Measurements from ENCODE around the gene ZDHHC19. TPM values are rescaled to one million over a fixed set of nuclear protein-coding genes. Genes with fewer than 3 reads are reported as not detected.
A peak's percentile ranks its signal among the peaks of the same experiment; 100 is the strongest.
"Not testable (repeated sequence)": the region's sequence is repeated elsewhere in the genome, so short reads cannot be mapped to it uniquely, and the experiment has no call there.

Gene ZDHHC19
- total RNA-seq, 1 experiment from 2014 or later, result not detected

GRCh38 chr3:196179380-196180308 is 31.6 kb downstream of the ZDHHC19 start:
- DNase-seq (ENCODE audit: low read depth), result peak; percentile 94

GRCh38 chr3:196178993-196179379 is 32.2 kb downstream of the ZDHHC19 start:
- DNase-seq (ENCODE audit: low read depth), result no peak

GRCh38 chr3:196177967-196178366 is 33.2 kb downstream of the ZDHHC19 start:
- no peak for DNase-seq (ENCODE audit: low read depth)

GRCh38 chr3:196177567-196177966 is 33.6 kb downstream of the ZDHHC19 start:
- DNase-seq (ENCODE audit: low read depth), result no peak

GRCh38 chr3:196175722-196176121 is 35.5 kb downstream of the ZDHHC19 start:
- DNase-seq (ENCODE audit: low read depth), result no peak

GRCh38 chr3:196175116-196175625 is 36.0 kb downstream of the ZDHHC19 start:
- DNase-seq (ENCODE audit: low read depth), result no peak

- DNase-seq (ENCODE audit: low read depth), result peak; percentile 94
Measured at GRCh38 chr3:196174652-196175051, 36.5 kb downstream of the ZDHHC19 start.

GRCh38 chr3:196170296-196170695 is 40.9 kb downstream of the ZDHHC19 start:
- not testable (repeated sequence) for DNase-seq (ENCODE audit: low read depth)

GRCh38 chr3:196169836-196170240 is 41.4 kb downstream of the ZDHHC19 start:
- DNase-seq (ENCODE audit: low read depth), result no peak

- DNase-seq (ENCODE audit: low read depth), result no peak
Measured at GRCh38 chr3:196168808-196169391, 42.3 kb downstream of the ZDHHC19 start.

GRCh38 chr3:196166741-196167140 is 44.5 kb downstream of the ZDHHC19 start:
- DNase-seq (ENCODE audit: low read depth), result no peak

- DNase-seq (ENCODE audit: low read depth), result no peak
Measured at GRCh38 chr3:196165850-196166249, 45.4 kb downstream of the ZDHHC19 start.

- not testable (repeated sequence) for DNase-seq (ENCODE audit: low read depth)
Measured at GRCh38 chr3:196165006-196165575, 46.1 kb downstream of the ZDHHC19 start.

- no peak for DNase-seq (ENCODE audit: low read depth)
Measured at GRCh38 chr3:196164576-196164975, 46.6 kb downstream of the ZDHHC19 start.

GRCh38 chr3:196163666-196164493 is 47.3 kb downstream of the ZDHHC19 start:
- DNase-seq (ENCODE audit: low read depth), result no peak

GRCh38 chr3:196163212-196163611 is 48.0 kb downstream of the ZDHHC19 start:
- DNase-seq (ENCODE audit: low read depth), result no peak

- DNase-seq (ENCODE audit: low read depth), result no peak
Measured at GRCh38 chr3:196162679-196163078, 48.5 kb downstream of the ZDHHC19 start.

GRCh38 chr3:196159952-196160804 is 51.0 kb downstream of the ZDHHC19 start:
- DNase-seq (ENCODE audit: low read depth), result peak; percentile 74

GRCh38 chr3:196159526-196159925 is 51.7 kb downstream of the ZDHHC19 start:
- DNase-seq (ENCODE audit: low read depth), result no peak

GRCh38 chr3:196156160-196156559 is 55.0 kb downstream of the ZDHHC19 start:
- DNase-seq (ENCODE audit: low read depth), result no peak

Data from LHCN-M2 (cell line).